ENCODE results near the gene PRX.
"Not testable (repeated sequence)": the region's sequence is repeated elsewhere in the genome, so short reads cannot be mapped to it uniquely, and the experiment has no call there.

Gene PRX

GRCh38 chr19:40378509-40378908, 34.7 kb downstream of the PRX start:
- no peaks in the 10 kb centered on the region for H3K27me3 ChIP-seq (ENCODE audit: control insufficient read depth, insufficient read depth, low read length)
- peaks cover 11% of the 10 kb centered on the region for H3K36me3 ChIP-seq (ENCODE audit: insufficient read depth, low read length)
- no peak overlapping the region for H3K4me2 ChIP-seq (ENCODE audit: low read length)
- H3K9me3 ChIP-seq (replicated peaks; ENCODE audit: low read length) = no peaks in the 10 kb centered on the region
- H3K9ac ChIP-seq (ENCODE audit: low read depth, low read length) = no peak overlapping the region
- H3K4me1 ChIP-seq (ENCODE audit: control insufficient read depth, insufficient read depth, low read length) = no peaks in the 10 kb centered on the region
- H3K4me3 ChIP-seq (ENCODE audit: low read length) = no peak overlapping the region

GRCh38 chr19:40377876-40378385, 35.2 kb downstream of the PRX start:
- no peaks in the 10 kb centered on the region for H3K4me1 ChIP-seq (ENCODE audit: control insufficient read depth, insufficient read depth, low read length)
- H3K27me3 ChIP-seq (ENCODE audit: control insufficient read depth, insufficient read depth, low read length) = no peaks in the 10 kb centered on the region
- no peaks in the 10 kb centered on the region for H3K9me3 ChIP-seq (replicated peaks; ENCODE audit: low read length)
- H3K9ac ChIP-seq (ENCODE audit: low read depth, low read length) = no peak overlapping the region
- H3K4me3 ChIP-seq (ENCODE audit: low read length) = no peak overlapping the region
- H3K4me2 ChIP-seq (ENCODE audit: low read length) = no peak overlapping the region
- H3K36me3 ChIP-seq (ENCODE audit: insufficient read depth, low read length) = peaks cover 14% of the 10 kb centered on the region

- H3K36me3 ChIP-seq (ENCODE audit: insufficient read depth, low read length) = peaks cover 28% of the 10 kb centered on the region
- H3K9me3 ChIP-seq (replicated peaks; ENCODE audit: low read length) = no peaks in the 10 kb centered on the region
- H3K9ac ChIP-seq (ENCODE audit: low read depth, low read length) = no peak overlapping the region
- H3K4me3 ChIP-seq (ENCODE audit: low read length) = no peak overlapping the region
- H3K4me2 ChIP-seq (ENCODE audit: low read length) = no peak overlapping the region
- H3K27me3 ChIP-seq (ENCODE audit: control insufficient read depth, insufficient read depth, low read length) = no peaks in the 10 kb centered on the region
- no peaks in the 10 kb centered on the region for H3K4me1 ChIP-seq (ENCODE audit: control insufficient read depth, insufficient read depth, low read length)
Measured at GRCh38 chr19:40376286-40376862, 36.8 kb downstream of the PRX start.

- Histone ChIP-seq H3K4me1 (ENCODE audit: control insufficient read depth, insufficient read depth, low read length) (no peaks in the 10 kb centered on the region), H3K4me3 (ENCODE audit: low read length) (no peak overlapping the region), H3K9me3 (replicated peaks; ENCODE audit: low read length) (no peaks in the 10 kb centered on the region), H3K36me3 (ENCODE audit: insufficient read depth, low read length) (peaks cover 41% of the 10 kb centered on the region), H3K4me2 (ENCODE audit: low read length) (no peak overlapping the region), H3K9ac (ENCODE audit: low read depth, low read length) (no peak overlapping the region), H3K27me3 (ENCODE audit: control insufficient read depth, insufficient read depth, low read length) (no peaks in the 10 kb centered on the region)
Measured at GRCh38 chr19:40374084-40374483, 39.1 kb downstream of the PRX start.

GRCh38 chr19:40371802-40372122, 41.4 kb downstream of the PRX start:
- H3K9ac ChIP-seq (ENCODE audit: low read depth, low read length) = no peak overlapping the region
- H3K36me3 ChIP-seq (ENCODE audit: insufficient read depth, low read length) = peaks cover 45% of the 10 kb centered on the region

GRCh38 chr19:40370997-40371801, 42.0 kb downstream of the PRX start:
- H3K9me3 ChIP-seq (replicated peaks; ENCODE audit: low read length) = no peaks in the 10 kb centered on the region
- H3K4me3 ChIP-seq (ENCODE audit: low read length) = no peak overlapping the region
- no peak overlapping the region for H3K9ac ChIP-seq (ENCODE audit: low read depth, low read length)
- no peak overlapping the region for H3K4me2 ChIP-seq (ENCODE audit: low read length)
- no peaks in the 10 kb centered on the region for H3K4me1 ChIP-seq (ENCODE audit: control insufficient read depth, insufficient read depth, low read length)
- peaks cover 45% of the 10 kb centered on the region for H3K36me3 ChIP-seq (ENCODE audit: insufficient read depth, low read length)
- no peaks in the 10 kb centered on the region for H3K27me3 ChIP-seq (ENCODE audit: control insufficient read depth, insufficient read depth, low read length)

More at GRCh38 chr19:40371802-40372122, 41.4 kb downstream of the PRX start:
- no peaks in the 10 kb centered on the region for H3K27me3 ChIP-seq (ENCODE audit: control insufficient read depth, insufficient read depth, low read length)
- H3K4me3 ChIP-seq (ENCODE audit: low read length) = no peak overlapping the region
- no peak overlapping the region for H3K4me2 ChIP-seq (ENCODE audit: low read length)
- no peaks in the 10 kb centered on the region for H3K9me3 ChIP-seq (replicated peaks; ENCODE audit: low read length)
- H3K4me1 ChIP-seq (ENCODE audit: control insufficient read depth, insufficient read depth, low read length) = no peaks in the 10 kb centered on the region

GRCh38 chr19:40370253-40370652, 42.9 kb downstream of the PRX start:
- not testable (repeated sequence) for H3K4me2 ChIP-seq (ENCODE audit: low read length); H3K9ac ChIP-seq (ENCODE audit: low read depth, low read length); H3K9me3 ChIP-seq (replicated peaks; ENCODE audit: low read length); H3K27me3 ChIP-seq (ENCODE audit: control insufficient read depth, insufficient read depth, low read length); H3K4me1 ChIP-seq (ENCODE audit: control insufficient read depth, insufficient read depth, low read length); H3K4me3 ChIP-seq (ENCODE audit: low read length)
- peaks cover 45% of the 10 kb centered on the region for H3K36me3 ChIP-seq (ENCODE audit: insufficient read depth, low read length)

GRCh38 chr19:40369797-40370196, 43.4 kb downstream of the PRX start:
- H3K4me3 ChIP-seq (ENCODE audit: low read length) = no peak overlapping the region
- no peak overlapping the region for H3K4me2 ChIP-seq (ENCODE audit: low read length)
- peaks cover 45% of the 10 kb centered on the region for H3K36me3 ChIP-seq (ENCODE audit: insufficient read depth, low read length)
- no peaks in the 10 kb centered on the region for H3K27me3 ChIP-seq (ENCODE audit: control insufficient read depth, insufficient read depth, low read length)
- no peak overlapping the region for H3K9ac ChIP-seq (ENCODE audit: low read depth, low read length)
- H3K9me3 ChIP-seq (replicated peaks; ENCODE audit: low read length) = no peaks in the 10 kb centered on the region
- H3K4me1 ChIP-seq (ENCODE audit: control insufficient read depth, insufficient read depth, low read length) = no peaks in the 10 kb centered on the region

GRCh38 chr19:40367577-40368434, 45.4 kb downstream of the PRX start:
- no peak overlapping the region for H3K9ac ChIP-seq (ENCODE audit: low read depth, low read length)
- no peaks in the 10 kb centered on the region for H3K27me3 ChIP-seq (ENCODE audit: control insufficient read depth, insufficient read depth, low read length)
- H3K36me3 ChIP-seq (ENCODE audit: insufficient read depth, low read length) = peaks cover 34% of the 10 kb centered on the region
- H3K4me1 ChIP-seq (ENCODE audit: control insufficient read depth, insufficient read depth, low read length) = peaks cover 3% of the 10 kb centered on the region
- H3K4me3 ChIP-seq (ENCODE audit: low read length) = no peak overlapping the region
- H3K9me3 ChIP-seq (replicated peaks; ENCODE audit: low read length) = no peaks in the 10 kb centered on the region
- no peak overlapping the region for H3K4me2 ChIP-seq (ENCODE audit: low read length)

- Histone ChIP-seq H3K4me1 (ENCODE audit: control insufficient read depth, insufficient read depth, low read length) (peaks cover 4% of the 10 kb centered on the region), H3K4me2 (ENCODE audit: low read length) (no peak overlapping the region), H3K4me3 (ENCODE audit: low read length) (no peak overlapping the region), H3K27me3 (ENCODE audit: control insufficient read depth, insufficient read depth, low read length) (no peaks in the 10 kb centered on the region), H3K9me3 (replicated peaks; ENCODE audit: low read length) (no peaks in the 10 kb centered on the region), H3K36me3 (ENCODE audit: insufficient read depth, low read length) (peaks cover 25% of the 10 kb centered on the region), H3K9ac (ENCODE audit: low read depth, low read length) (no peak overlapping the region)
Measured at GRCh38 chr19:40366697-40367561, 46.2 kb downstream of the PRX start.
